Measurements from ENCODE around the gene ADGRB2. TPM values are rescaled to one million over a fixed set of nuclear protein-coding genes. Genes with fewer than 3 reads are reported as not detected.

The ADGRB2 gene
- total RNA-seq, 1 experiment from 2014 or later = 12.3 TPM

- Histone ChIP-seq H3F3A (ENCODE audit: low read length, unreplicated experiment) (no peaks in the 10 kb centered on the region), H3K27me3 (ENCODE audit: low read length) (no peaks in the 10 kb centered on the region), H3K4me2 (ENCODE audit: low read length) (no peak overlapping the region), H3K4me1 (ENCODE audit: insufficient read depth, low read length) (no peaks in the 10 kb centered on the region), H2AFZ (ENCODE audit: low read length) (no peak overlapping the region), H3K9ac (ENCODE audit: low read length) (no peak overlapping the region), H3K9me3 (ENCODE audit: low read length) (no peaks in the 10 kb centered on the region), H3K4me3 (ENCODE audit: low read length) (no peak overlapping the region), H4K20me1 (ENCODE audit: low read length) (no peaks in the 10 kb centered on the region), H3K9me2 (replicated peaks; ENCODE audit: low read length) (no peaks in the 10 kb centered on the region), H3K36me3 (ENCODE audit: low read depth, low read length) (no peaks in the 10 kb centered on the region), H3K79me2 (ENCODE audit: low read length) (no peaks in the 10 kb centered on the region), H3K27ac (ENCODE audit: low read length) (no peak overlapping the region)
- BruUV-seq (replicated peaks) = no TSS peak
- POLR2A ChIA-PET (ENCODE audit: unreplicated experiment) = no interaction called here
- no peak for ATAC-seq
- no peak for DNase-seq
- CTCF ChIA-PET = no interaction called here
- no peak for TF ChIP-seq EZH2phosphoT487 (IDR thresholded peaks at IDR 0.05; ENCODE audit: borderline replicate concordance, low read length)
- TF ChIP-seq CTCF (conservative IDR thresholded peaks at IDR 0.05; ENCODE audit: low read depth, low read length) = no peak
- no peak for TF ChIP-seq EZH2 (IDR thresholded peaks at IDR 0.05; ENCODE audit: low read length, unreplicated experiment)
- intact Hi-C loops (cut with micrococcal nuclease) = no loop called here
These were observed 17.5 kb downstream of the ADGRB2 start for GRCh38 chr1:31746687-31747086.

- H3K4me3 ChIP-seq (ENCODE audit: low read length) = no peak overlapping the region
- H3K27me3 ChIP-seq (ENCODE audit: low read length) = no peaks in the 10 kb centered on the region
- no peak overlapping the region for H3K9ac ChIP-seq (ENCODE audit: low read length)
- intact Hi-C loops (cut with micrococcal nuclease) = no loop called here
- ChIA-PET CTCF (interaction anchor here (0.5 to 1.4 kb wide), 7 partner anchors 12 to 328 kb away, joined by 3 to 9 read pairs (median 5); no protein-coding TSS in a partner anchor), POLR2A (ENCODE audit: unreplicated experiment) (interaction anchor here (0.6 to 1.0 kb wide), 2 partner anchors 14 to 34 kb away, joined by 4 read pairs; no protein-coding TSS in a partner anchor)
- no peaks in the 10 kb centered on the region for H3K9me3 ChIP-seq (ENCODE audit: low read length)
- H4K20me1 ChIP-seq (ENCODE audit: low read length) = no peaks in the 10 kb centered on the region
- H3K27ac ChIP-seq (ENCODE audit: low read length) = no peak overlapping the region
- H3K79me2 ChIP-seq (ENCODE audit: low read length) = no peaks in the 10 kb centered on the region
- BruUV-seq (replicated peaks) = no TSS peak
- no peaks in the 10 kb centered on the region for H3K9me2 ChIP-seq (replicated peaks; ENCODE audit: low read length)
- H3K36me3 ChIP-seq (ENCODE audit: low read depth, low read length) = no peaks in the 10 kb centered on the region
- DNase-seq (no peak), ATAC-seq (no peak)
- TF ChIP-seq EZH2phosphoT487 (IDR thresholded peaks at IDR 0.05; ENCODE audit: borderline replicate concordance, low read length) (no peak), CTCF (conservative IDR thresholded peaks at IDR 0.05; ENCODE audit: low read depth, low read length) (peak; percentile 23; the same call in 1 of the 2 replicates)
- H3K4me2 ChIP-seq (ENCODE audit: low read length) = no peak overlapping the region
- no peaks in the 10 kb centered on the region for H3F3A ChIP-seq (ENCODE audit: low read length, unreplicated experiment)
- no peak overlapping the region for H2AFZ ChIP-seq (ENCODE audit: low read length)
- H3K4me1 ChIP-seq (ENCODE audit: insufficient read depth, low read length) = no peaks in the 10 kb centered on the region
These were observed 18.0 kb downstream of the ADGRB2 start for GRCh38 chr1:31745946-31746670.
